ENCODE data around the gene STX10.
A peak's percentile ranks its signal among the peaks of the same experiment; 100 is the strongest.

The STX10 gene

GRCh38 chr19:13118424-13119193 lies 31.6 kb downstream of the STX10 start:
- DNase-seq, result no peak

DNA sequence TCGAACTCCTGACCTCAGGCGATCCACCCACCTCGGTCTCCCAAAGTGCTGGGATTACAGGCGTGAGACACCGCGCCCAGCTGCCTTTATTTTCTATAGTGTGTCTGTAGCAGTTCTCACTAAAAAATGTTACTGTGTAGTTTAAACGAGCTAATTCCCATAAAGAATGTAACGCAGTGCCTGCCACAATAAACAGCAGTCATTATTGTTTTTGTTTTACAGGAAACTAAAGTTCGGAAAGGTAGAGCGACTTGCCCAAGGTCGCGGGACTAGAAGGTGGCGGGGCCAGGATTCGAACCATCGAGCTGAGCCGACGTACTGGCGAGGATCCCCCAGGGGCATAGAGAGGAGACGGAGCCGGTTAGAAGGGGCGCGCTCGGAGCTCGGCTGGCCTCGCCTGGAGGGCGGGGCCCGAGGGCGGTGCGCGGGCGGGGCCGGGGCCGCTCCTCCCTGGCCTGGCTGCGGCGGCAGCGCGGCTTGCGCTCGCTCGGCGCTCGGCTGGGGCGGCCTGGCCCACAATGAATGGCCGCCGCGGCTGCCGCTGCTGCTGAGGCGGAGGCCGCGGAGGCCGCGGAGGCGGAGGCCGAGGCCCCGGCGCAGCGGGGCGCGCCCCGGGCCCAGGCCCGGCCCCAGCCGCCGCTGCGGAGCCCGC lies 32.3 kb downstream of the STX10 start, which contains the start of gene NACC1:
NACC1 (plus strand) TSS at position 493 of the 652 bp plus-strand sequence. CDS start 16,944 bp downstream, outside the sequence.
- DNase-seq, result peak; percentile 79

GRCh38 chr19:13117176-13117771 lies 32.9 kb downstream of the STX10 start:
- DNase-seq, result no peak

GRCh38 chr19:13116282-13117175 lies 33.6 kb downstream of the STX10 start, which contains the start of gene TRMT1:
TSS of gene TRMT1 (minus strand) at chr19:13116740. CDS start at chr19:13116399, 341 bp downstream.
- DNase-seq, result peak; percentile 93

- no peak for DNase-seq
Measured at GRCh38 chr19:13115936-13116281, 34.3 kb downstream of the STX10 start.

DNA sequence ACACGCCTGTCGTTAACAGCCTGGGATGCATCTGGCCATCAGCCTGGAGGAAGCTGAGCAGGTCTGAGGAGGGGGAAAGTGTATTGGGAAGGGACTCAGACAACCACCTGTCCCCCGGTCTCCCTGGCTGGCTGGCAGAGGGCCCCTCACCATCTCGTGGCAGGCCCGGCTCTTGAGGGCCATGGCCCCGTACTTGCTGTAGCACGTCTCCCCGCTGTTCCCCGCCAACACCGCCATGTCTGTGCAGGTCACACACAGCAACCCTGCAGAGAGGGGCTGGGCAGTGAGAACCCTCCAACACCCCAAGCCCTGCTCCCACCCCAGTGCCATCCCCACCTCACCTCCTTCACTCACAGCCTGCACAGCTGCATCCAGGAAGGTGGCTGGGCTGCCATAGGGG lies 37.6 kb downstream of the STX10 start:
- DNase-seq, result no peak

DNA sequence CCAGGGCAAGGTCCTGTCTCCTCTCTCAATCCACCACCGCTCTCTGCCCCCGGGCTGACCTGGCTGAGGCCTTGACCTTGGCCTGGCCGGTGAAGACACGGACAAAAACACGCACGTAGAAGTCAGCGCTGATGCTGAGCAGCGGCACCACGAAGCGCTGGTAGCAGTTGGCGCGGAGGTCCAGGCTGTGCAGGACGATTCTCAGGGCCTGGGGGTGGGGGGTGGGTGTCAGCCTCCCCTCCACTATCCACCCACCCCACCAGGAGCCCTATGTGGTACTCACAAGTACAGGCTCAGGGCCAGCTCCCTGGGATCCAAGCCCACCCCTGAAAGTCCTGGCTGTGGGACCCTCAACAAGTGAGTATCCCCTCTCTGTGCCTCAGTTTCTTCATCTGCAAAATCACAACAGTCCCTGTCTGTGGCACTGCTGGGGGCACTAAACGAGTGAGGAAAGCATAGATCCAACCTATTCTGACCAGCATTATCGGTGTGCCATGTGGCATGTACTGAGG lies 40.0 kb downstream of the STX10 start:
- no peak for DNase-seq

GRCh38 chr19:13109361-13110098 lies 40.6 kb downstream of the STX10 start:
- DNase-seq, result no peak

DNA sequence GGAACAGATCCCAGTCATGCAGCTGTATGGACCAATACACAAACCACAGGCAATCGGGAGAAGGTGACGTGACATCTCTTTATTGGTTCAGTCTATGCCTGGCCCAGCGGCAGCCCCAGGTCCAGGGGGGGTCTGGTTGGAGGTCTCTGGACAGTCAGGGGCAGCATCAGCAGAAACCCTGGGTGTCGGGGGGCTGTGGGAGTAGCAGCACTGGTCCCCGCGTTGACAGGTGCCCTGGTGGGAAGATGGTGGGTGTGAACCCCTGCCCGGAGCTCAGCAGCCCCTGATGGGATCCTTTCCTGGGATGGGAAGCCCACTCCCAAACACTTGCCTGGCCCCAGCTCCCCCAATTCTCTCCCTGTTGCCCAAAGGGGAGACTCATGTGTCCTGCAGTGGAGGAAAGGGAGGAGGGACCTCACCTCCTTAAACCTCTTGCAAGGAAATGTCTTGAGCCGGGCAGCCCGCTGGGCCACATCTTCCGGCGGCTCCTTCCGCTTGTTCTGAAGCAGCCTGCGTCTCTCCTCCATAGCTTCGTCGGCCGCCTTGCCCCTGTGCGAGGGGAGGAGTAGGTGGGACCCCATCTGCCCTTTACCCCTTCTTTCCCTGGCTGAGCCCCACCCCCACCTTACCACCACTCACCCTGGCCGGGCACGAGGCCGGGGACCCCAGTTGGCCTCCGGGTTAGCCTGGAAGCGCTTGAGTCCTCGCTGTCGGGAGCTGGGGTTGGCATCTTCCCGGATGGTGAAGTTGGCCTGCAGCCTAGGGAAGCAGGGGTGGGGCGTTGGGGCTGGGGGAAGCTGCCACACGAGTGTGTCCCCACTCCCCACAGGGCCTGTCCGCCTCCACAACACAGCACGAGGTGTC lies 45.1 kb downstream of the STX10 start:
- no peak for DNase-seq

DNA sequence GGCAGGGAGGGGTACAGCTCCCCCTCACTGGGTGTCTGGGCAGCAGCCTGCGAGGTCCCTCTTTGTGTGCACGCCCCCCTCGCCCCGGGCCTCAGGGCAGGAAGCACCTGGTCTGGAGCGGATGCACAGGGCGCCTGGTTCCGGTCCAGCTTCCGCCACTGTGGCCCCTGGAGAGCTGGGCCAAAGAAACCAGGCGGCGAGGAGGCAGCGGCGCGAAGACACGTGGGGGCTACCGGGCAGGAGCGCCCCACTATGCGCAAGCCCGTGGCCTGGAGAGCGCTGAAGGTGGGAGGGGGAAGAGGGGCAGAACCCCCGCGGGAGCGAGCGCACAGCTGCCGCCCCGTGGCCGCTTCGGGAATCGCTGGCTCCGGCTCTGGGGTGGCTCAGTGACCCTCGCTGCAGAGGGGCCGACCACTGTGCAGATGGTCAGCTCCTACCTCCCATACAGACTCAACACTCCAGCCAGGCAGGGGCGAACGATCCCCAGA lies 45.8 kb downstream of the STX10 start:
- no peak for DNase-seq

DNA sequence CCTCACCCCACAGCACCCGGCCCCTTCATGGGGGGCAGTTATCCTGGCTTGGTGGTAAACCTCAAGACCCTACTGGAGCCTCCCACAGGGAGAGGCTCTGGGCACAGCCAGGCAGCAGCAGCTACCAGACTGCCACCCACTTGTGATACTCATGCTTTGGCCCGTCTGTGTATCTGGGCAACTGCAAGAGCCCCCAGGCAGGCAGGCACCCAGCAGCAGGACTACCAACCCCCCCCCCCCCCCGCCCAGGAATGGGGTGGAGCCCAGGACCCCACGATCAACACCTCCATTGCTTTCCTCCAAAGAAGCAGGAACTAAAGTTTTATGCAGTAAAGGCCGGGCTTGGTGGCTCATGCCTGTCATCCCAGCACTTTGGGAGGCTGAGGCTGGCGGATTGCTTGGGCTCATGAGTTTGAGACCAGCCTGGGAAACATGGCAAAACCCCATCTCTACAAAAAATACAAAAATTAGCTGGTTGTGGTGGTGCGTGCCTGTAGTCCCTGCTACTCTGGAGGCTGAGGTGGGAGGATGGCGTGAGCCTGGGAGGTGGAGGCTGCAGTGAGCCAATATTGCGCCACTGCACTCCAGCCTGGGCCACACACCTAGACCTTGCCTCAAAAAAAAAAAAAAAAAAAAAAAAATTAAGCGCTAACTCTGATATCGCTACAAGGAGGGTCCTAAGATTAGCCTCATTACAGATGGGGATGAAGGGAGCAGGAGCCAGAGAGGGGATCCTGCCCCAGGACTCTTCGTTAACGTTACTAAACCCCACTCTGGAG lies 46.4 kb downstream of the STX10 start:
- DNase-seq, result no peak

DNA sequence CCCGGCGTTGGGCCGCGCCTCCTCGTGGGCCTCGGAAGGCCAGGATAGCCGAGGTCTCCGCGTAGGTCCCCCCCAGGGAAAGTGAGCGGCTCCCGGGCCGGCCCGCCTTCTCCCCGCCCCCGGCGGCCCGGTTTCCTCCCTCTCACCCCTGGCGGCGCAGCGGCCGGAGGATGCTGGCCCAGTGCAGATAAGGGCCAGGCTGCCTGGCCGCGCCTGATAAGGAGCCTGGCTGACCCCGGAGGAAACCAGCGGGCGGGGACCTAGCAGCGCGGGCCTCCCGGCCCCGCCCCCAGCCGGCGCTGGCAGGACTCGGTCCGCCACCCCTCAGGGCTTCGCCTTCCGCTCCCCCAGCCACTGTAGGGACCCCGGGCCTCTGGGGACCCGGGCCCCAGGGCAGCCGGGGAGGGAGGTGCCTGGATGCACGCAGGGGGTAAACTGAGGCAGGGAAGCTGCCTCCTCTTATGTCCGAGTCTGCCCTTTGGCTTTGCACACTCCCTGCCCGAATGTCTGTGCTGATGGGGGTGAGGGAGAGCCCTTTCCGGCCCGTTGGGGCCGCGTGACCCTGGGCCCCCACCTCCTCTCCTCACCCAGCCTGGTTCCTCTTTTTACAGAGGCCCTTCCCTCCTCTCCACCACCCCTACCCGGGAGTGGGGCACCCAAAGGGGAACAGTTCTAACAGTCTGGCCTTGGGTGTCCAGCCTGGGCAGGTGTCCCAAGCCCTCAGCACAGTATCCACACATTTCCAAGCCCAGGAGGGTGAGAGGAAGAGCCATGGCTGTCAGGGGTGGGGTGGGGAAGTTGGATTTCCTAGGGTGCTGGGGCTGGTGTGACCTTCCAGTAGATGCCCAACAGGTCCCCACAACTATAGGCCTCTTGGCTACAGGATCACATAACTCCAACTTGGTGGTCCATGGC lies 47.3 kb downstream of the STX10 start, which contains the start of gene LYL1:
LYL1 (minus strand) TSS at position 193 of the 915 bp plus-strand sequence. CDS start 1,687 bp downstream, outside the sequence.
- DNase-seq, result no peak

- DNase-seq, result no peak
Measured at GRCh38 chr19:13102416-13102665, 47.8 kb downstream of the STX10 start.

DNA sequence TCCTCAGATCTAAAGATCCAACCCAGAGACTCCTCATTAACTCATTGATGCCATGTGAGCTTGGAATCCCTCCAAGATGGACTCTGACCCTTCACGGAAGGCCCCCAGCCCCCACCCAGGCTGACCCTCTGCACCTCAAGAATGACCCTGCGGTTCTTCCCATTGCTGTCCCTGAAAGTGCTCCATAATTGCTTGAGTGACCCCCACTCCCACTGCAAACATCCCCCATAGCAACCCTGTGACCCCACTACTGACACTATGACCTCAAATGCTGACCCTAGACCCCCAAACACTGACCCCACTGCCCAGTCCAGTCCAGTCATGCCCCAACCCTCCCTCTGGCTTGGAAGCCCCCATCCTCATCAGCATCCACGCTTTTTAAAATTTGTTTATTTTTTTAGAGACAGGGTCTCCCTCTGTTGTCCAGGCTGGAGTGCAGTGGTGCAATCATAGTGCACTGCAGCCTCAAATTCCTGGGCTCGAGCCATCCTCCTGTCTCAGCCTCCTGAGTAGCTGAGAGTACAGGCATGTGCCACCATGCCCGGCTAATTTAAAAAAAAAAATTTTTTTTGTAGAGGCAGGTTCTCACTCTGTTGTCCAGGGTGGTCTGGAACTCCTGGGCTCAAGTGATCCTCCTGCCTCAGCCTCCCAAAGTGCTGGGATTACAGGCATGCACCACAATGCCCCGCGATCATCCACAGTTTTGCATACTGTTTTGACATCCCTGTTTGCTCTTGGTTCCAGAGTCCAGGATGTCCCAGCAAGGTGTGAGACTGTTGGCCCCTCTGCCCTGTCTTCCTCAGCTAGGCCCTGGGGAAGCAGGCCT lies 48.4 kb downstream of the STX10 start:
- DNase-seq, result no peak

DNA sequence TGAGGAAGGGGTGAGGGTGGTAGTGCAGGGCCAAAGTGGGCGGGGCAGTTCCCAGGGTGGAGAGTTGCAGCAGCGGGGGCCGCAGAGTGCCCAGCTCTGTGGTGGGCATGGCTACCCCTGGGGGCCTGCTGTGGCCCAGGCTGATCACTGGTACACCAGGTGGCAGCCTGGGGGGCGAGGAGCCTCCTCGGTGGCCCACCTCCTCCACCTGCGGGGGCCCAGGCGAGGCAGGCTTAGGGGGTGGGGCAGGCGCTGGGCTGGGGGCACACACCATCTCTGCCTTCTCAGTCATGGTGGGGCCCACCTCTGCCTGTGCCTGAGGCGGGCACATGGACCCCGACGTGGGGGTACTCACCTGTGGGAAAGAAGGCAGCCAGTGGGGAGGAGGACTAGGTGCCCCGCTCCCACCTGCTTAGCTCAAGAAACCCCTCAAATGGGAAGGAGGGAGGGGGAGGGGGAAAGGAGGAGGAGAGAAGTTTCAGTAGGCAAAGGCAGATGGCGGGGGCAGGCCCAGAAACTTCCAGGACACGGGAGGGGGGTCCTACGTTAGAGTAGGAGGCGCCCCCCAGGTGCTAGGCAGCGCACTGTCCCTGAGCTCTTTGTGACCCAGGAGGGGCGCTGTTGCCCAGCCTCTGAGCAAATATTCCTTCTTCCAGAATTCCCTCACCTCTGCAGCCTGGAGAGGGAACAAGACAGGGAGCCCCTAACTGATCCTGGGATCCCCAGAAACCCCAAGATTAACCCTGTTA lies 49.2 kb downstream of the STX10 start:
- DNase-seq, result no peak

GRCh38 chr19:13100031-13100588 lies 50.1 kb downstream of the STX10 start:
- DNase-seq, result no peak

All from amniotic stem cell (primary cell).